ENCODE data around the gene ATRNL1.
A peak's percentile ranks its signal among the peaks of the same experiment; 100 is the strongest.
"Not testable (repeated sequence)": the region's sequence is repeated elsewhere in the genome, so short reads cannot be mapped to it uniquely, and the experiment has no call there.

Gene ATRNL1

GRCh38 chr10:115405838-115406237, 312.7 kb downstream of the ATRNL1 start:
- not testable (repeated sequence) for H3K4me1 Mint-ChIP-seq; H3K27ac Mint-ChIP-seq; DNase-seq (ENCODE audit: low spot score in 2 of 2); ATAC-seq; H3K36me3 Mint-ChIP-seq; H3K4me3 Mint-ChIP-seq
- H3K9me3 Mint-ChIP-seq, result peaks cover 16% of the 10 kb centered on the region

- Mint-ChIP-seq H3K4me3 (no peak overlapping the region), H3K4me1 (no peaks in the 10 kb centered on the region), H3K27ac (no peak overlapping the region), H3K36me3 (no peaks in the 10 kb centered on the region), H3K9me3 (peaks cover 19% of the 10 kb centered on the region)
- no peak for ATAC-seq
- no peak for DNase-seq (ENCODE audit: low spot score in 2 of 2)
Observed at GRCh38 chr10:115409347-115409746, 316.2 kb downstream of the ATRNL1 start.

GRCh38 chr10:115417585-115418265, 324.6 kb downstream of the ATRNL1 start:
- Mint-ChIP-seq H3K4me1 (no peaks in the 10 kb centered on the region), H3K27ac (no peak overlapping the region), H3K36me3 (no peaks in the 10 kb centered on the region), H3K9me3 (peaks cover 27% of the 10 kb centered on the region), H3K4me3 (no peak overlapping the region)
- no peak for DNase-seq (ENCODE audit: low spot score in 2 of 2)
- peak; percentile 28 for ATAC-seq

- Mint-ChIP-seq H3K36me3 (no peaks in the 10 kb centered on the region), H3K4me3 (no peak overlapping the region), H3K9me3 (peaks cover 28% of the 10 kb centered on the region), H3K4me1 (no peaks in the 10 kb centered on the region), H3K27ac (no peak overlapping the region)
- DNase-seq (ENCODE audit: low spot score in 2 of 2), result no peak
- no peak for ATAC-seq
Observed at GRCh38 chr10:115422624-115423023, 329.5 kb downstream of the ATRNL1 start.

- ATAC-seq, result no peak
- Mint-ChIP-seq H3K9me3 (peaks cover 12% of the 10 kb centered on the region), H3K27ac (no peak overlapping the region), H3K4me1 (no peaks in the 10 kb centered on the region), H3K36me3 (no peaks in the 10 kb centered on the region), H3K4me3 (no peak overlapping the region)
- DNase-seq (ENCODE audit: low spot score in 2 of 2), result no peak
Observed at GRCh38 chr10:115427611-115428010, 334.4 kb downstream of the ATRNL1 start.

- ATAC-seq (no peak), DNase-seq (ENCODE audit: low spot score in 2 of 2) (no peak)
- Mint-ChIP-seq H3K4me3 (no peak overlapping the region), H3K27ac (no peak overlapping the region), H3K36me3 (no peaks in the 10 kb centered on the region), H3K4me1 (no peaks in the 10 kb centered on the region), H3K9me3 (peaks cover 7% of the 10 kb centered on the region)
Observed at GRCh38 chr10:115432188-115432819, 339.1 kb downstream of the ATRNL1 start.

- H3K4me3 Mint-ChIP-seq, result no peak overlapping the region
Observed at GRCh38 chr10:115436999-115437398, 343.8 kb downstream of the ATRNL1 start.

GRCh38 chr10:115441907-115442545, 348.9 kb downstream of the ATRNL1 start:
- H3K4me3 Mint-ChIP-seq, result no peak overlapping the region
- no peak overlapping the region for H3K27ac Mint-ChIP-seq
- DNase-seq (ENCODE audit: low spot score in 2 of 2) (no peak), ATAC-seq (no peak)
- H3K9me3 Mint-ChIP-seq, result peaks cover under 1% of the 10 kb centered on the region
- H3K4me1 Mint-ChIP-seq, result no peaks in the 10 kb centered on the region
- no peaks in the 10 kb centered on the region for H3K36me3 Mint-ChIP-seq

More at GRCh38 chr10:115436999-115437398, 343.8 kb downstream of the ATRNL1 start:
- Mint-ChIP-seq H3K9me3 (peaks cover 4% of the 10 kb centered on the region), H3K4me1 (no peaks in the 10 kb centered on the region), H3K36me3 (no peaks in the 10 kb centered on the region), H3K27ac (no peak overlapping the region)
- DNase-seq (ENCODE audit: low spot score in 2 of 2), result no peak
- ATAC-seq, result no peak

- Mint-ChIP-seq H3K36me3 (no peaks in the 10 kb centered on the region), H3K4me3 (no peak overlapping the region), H3K27ac (no peak overlapping the region), H3K4me1 (no peaks in the 10 kb centered on the region), H3K9me3 (peaks cover 12% of the 10 kb centered on the region)
- DNase-seq (ENCODE audit: low spot score in 2 of 2) (no peak), ATAC-seq (no peak)
Observed at GRCh38 chr10:115456812-115457211, 363.6 kb downstream of the ATRNL1 start.

- H3K36me3 Mint-ChIP-seq, result no peaks in the 10 kb centered on the region
- H3K4me1 Mint-ChIP-seq, result no peaks in the 10 kb centered on the region
- DNase-seq (ENCODE audit: low spot score in 2 of 2) (no peak), ATAC-seq (no peak)
- no peak overlapping the region for H3K4me3 Mint-ChIP-seq
- no peak overlapping the region for H3K27ac Mint-ChIP-seq
- peaks cover 5% of the 10 kb centered on the region for H3K9me3 Mint-ChIP-seq
Observed at GRCh38 chr10:115483294-115483693, 390.1 kb downstream of the ATRNL1 start.

GRCh38 chr10:115491526-115492140, 398.5 kb downstream of the ATRNL1 start:
- no peak for ATAC-seq
- Mint-ChIP-seq H3K36me3 (no peaks in the 10 kb centered on the region), H3K4me3 (no peak overlapping the region), H3K4me1 (no peaks in the 10 kb centered on the region), H3K27ac (no peak overlapping the region), H3K9me3 (peaks cover 22% of the 10 kb centered on the region)
- DNase-seq (ENCODE audit: low spot score in 2 of 2), result no peak

GRCh38 chr10:115503546-115503945, 410.4 kb downstream of the ATRNL1 start:
- no peaks in the 10 kb centered on the region for H3K4me1 Mint-ChIP-seq
- H3K27ac Mint-ChIP-seq, result no peak overlapping the region
- H3K4me3 Mint-ChIP-seq, result no peak overlapping the region
- ATAC-seq (no peak), DNase-seq (ENCODE audit: low spot score in 2 of 2) (no peak)
- no peaks in the 10 kb centered on the region for H3K36me3 Mint-ChIP-seq
- H3K9me3 Mint-ChIP-seq, result peaks cover 10% of the 10 kb centered on the region

GRCh38 chr10:115514895-115515294, 421.7 kb downstream of the ATRNL1 start:
- ATAC-seq (no peak), DNase-seq (ENCODE audit: low spot score in 2 of 2) (no peak)
- H3K4me3 Mint-ChIP-seq, result no peak overlapping the region
- no peaks in the 10 kb centered on the region for H3K4me1 Mint-ChIP-seq
- peaks cover 19% of the 10 kb centered on the region for H3K9me3 Mint-ChIP-seq
- H3K36me3 Mint-ChIP-seq, result no peaks in the 10 kb centered on the region
- H3K27ac Mint-ChIP-seq, result no peak overlapping the region

GRCh38 chr10:115525141-115525540, 432.0 kb downstream of the ATRNL1 start:
- H3K4me1 Mint-ChIP-seq, result no peaks in the 10 kb centered on the region
- H3K36me3 Mint-ChIP-seq, result no peaks in the 10 kb centered on the region
- no peak for ATAC-seq
- no peak for DNase-seq (ENCODE audit: low spot score in 2 of 2)
- no peak overlapping the region for H3K4me3 Mint-ChIP-seq
- H3K9me3 Mint-ChIP-seq, result peaks cover 34% of the 10 kb centered on the region
- H3K27ac Mint-ChIP-seq, result no peak overlapping the region

- H3K36me3 Mint-ChIP-seq, ATAC-seq: not testable (repeated sequence)
Observed at GRCh38 chr10:115527682-115528081, 434.5 kb downstream of the ATRNL1 start.

More at GRCh38 chr10:115527682-115528081, 434.5 kb downstream of the ATRNL1 start:
- H3K9me3 Mint-ChIP-seq, result peaks cover 36% of the 10 kb centered on the region
- not testable (repeated sequence) for H3K4me3 Mint-ChIP-seq; DNase-seq (ENCODE audit: low spot score in 2 of 2); H3K4me1 Mint-ChIP-seq; H3K27ac Mint-ChIP-seq
